PC-9 (cell line): Measurements from ENCODE around the gene UNC50.

Experiments
- EZH2 ChIP-seq: fragments of 200-600 bp; sonication (generic); IDR thresholded peaks from 2 replicates; pipeline ENCODE4 v1.8.0; 2017; ENCODE audit warnings: antibody characterized with exemption, low read depth
- TF ChIP-seq, protein P1 (sequence below): fragments of 200-600 bp; sonication (generic); conservative IDR thresholded peaks from 2 replicates; pipeline ENCODE4 v1.6.1; 2017; ENCODE audit warnings: mixed run types, antibody characterized with exemption, mild to moderate bottlenecking, moderate library complexity

DNA sequence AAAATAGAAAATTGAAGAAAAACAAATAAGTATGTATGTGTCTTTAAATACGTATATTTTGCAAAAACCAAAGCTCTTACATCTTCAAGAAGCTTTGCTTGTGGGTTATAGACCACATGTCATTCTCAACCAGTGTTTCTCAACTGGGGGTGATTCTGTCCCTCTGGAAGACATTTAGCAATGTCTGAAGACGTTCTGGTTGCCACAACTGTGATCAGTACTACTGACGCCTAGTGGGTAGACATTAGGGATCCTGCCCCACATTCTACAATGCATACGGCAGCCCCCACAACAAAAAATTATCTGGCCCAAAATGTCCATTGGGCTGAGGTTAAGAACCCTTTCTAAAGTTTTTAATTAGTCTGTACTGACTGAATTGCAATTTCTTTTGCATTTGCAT lies 48.4 kb downstream of the UNC50 start:
- TF ChIP-seq, protein P1, sequence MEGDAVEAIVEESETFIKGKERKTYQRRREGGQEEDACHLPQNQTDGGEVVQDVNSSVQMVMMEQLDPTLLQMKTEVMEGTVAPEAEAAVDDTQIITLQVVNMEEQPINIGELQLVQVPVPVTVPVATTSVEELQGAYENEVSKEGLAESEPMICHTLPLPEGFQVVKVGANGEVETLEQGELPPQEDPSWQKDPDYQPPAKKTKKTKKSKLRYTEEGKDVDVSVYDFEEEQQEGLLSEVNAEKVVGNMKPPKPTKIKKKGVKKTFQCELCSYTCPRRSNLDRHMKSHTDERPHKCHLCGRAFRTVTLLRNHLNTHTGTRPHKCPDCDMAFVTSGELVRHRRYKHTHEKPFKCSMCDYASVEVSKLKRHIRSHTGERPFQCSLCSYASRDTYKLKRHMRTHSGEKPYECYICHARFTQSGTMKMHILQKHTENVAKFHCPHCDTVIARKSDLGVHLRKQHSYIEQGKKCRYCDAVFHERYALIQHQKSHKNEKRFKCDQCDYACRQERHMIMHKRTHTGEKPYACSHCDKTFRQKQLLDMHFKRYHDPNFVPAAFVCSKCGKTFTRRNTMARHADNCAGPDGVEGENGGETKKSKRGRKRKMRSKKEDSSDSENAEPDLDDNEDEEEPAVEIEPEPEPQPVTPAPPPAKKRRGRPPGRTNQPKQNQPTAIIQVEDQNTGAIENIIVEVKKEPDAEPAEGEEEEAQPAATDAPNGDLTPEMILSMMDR: no peak
- TF ChIP-seq EZH2: no peak
